ENCODE data around the gene OR1A1. TPM values are rescaled to one million over a fixed set of nuclear protein-coding genes. Genes with fewer than 3 reads are reported as not detected.
"Not testable (repeated sequence)": the region's sequence is repeated elsewhere in the genome, so short reads cannot be mapped to it uniquely, and the experiment has no call there.

OR1A1 gene
- total RNA-seq, 4 donors from 2014 or later, result not detected

DNA sequence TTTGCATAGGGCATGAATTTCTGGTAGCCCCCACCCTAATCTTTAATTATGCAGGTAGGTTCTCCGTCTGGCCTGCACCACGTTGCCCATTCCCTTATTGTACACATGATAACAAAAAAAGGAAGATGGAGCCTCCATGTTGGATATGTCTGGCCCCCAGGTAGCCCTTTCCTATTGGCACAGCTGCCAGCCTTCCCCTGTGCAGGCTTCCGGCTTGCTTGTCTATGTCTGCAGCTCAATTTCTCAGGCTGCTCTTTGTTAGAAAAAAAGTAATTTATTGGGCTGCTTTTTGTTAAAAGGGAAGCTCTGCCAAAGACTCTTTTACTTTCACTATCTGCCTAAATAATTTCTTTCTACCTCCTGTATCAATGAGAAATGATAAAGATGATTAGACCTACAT lies 5.5 kb downstream of the OR1A1 start:
- intact Hi-C loops (cut with DNase I), result no loop called here
- H3K9me3 ChIP-seq, result no peaks in the 10 kb centered on the region
- TF ChIP-seq POLR2A (IDR thresholded peaks at IDR 0.05), result no peak
- no peak for TF ChIP-seq CTCF (IDR thresholded peaks at IDR 0.05)
- 85 to 98% methylated on average over 3 of the region's 3 CpGs for WGBS, 2 donors
- no peak for DNase-seq
- no peak overlapping the region for H3K27ac ChIP-seq
- no peaks in the 10 kb centered on the region for H3K4me1 ChIP-seq
- no peaks in the 10 kb centered on the region for H3K27me3 ChIP-seq
- no peaks in the 10 kb centered on the region for H3K36me3 ChIP-seq
- H3K4me3 ChIP-seq (replicated peaks in 1 of 3), result no peak overlapping the region

- intact Hi-C loops (cut with DNase I), result no loop called here
- TF ChIP-seq CTCF (IDR thresholded peaks at IDR 0.05) (no peak), POLR2A (IDR thresholded peaks at IDR 0.05) (no peak)
- no peak for DNase-seq
- 69 to 70% methylated on average over 6 of the region's 6 CpGs for WGBS, 2 donors
- no peaks in the 10 kb centered on the region for H3K9me3 ChIP-seq
- no peaks in the 10 kb centered on the region for H3K36me3 ChIP-seq
- no peak overlapping the region for H3K4me3 ChIP-seq (replicated peaks in 1 of 3)
- no peaks in the 10 kb centered on the region for H3K27me3 ChIP-seq
- no peaks in the 10 kb centered on the region for H3K4me1 ChIP-seq
- no peak overlapping the region for H3K27ac ChIP-seq
Observed at GRCh38 chr17:3213587-3213986, 6.1 kb downstream of the OR1A1 start.

DNA sequence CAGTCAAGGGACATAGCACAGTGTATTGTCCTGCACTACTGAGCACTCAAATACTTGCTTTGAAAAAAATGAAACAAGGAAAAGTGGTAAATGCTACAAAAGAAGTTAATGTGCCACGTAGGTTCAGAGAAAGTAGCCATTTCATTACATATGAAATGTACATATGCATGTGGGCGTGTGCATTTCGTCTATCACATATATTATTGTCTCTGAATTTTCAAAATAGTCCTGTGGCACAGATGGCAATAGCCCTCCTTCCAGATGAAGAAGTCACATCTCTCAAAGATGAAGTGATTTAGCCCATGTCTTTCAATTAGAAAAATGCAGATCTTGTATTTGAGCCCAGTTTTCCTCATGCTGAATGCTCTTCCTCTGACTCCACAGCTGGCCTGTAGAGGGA lies 12.5 kb downstream of the OR1A1 start:
- H3K27me3 ChIP-seq; H3K27ac ChIP-seq; H3K4me3 ChIP-seq (replicated peaks in 1 of 3); H3K36me3 ChIP-seq; H3K9me3 ChIP-seq; DNase-seq; intact Hi-C loops (cut with DNase I); H3K4me1 ChIP-seq: not testable (repeated sequence)
- 71 to 77% methylated on average over 3 of the region's 3 CpGs for WGBS, 2 donors

DNA sequence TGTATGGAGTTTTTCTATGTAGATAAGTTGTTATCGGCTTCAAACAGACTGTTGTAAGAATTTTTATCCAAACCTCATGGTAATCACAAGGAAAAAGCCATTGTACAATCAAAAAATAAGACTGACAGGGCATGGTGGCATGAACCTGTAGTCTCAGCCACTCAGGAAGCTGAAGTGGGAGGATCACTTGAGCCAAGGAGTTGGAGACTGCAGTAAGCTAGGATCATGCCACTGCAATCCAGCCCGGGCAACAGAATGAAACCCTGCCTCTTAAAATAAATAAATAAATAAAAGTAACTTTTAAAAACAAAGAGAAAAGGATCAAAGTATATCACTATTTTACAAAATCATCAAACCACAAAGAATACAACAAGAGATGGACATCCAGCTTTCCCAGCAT lies 14.4 kb downstream of the OR1A1 start:
- TF ChIP-seq CTCF (IDR thresholded peaks at IDR 0.05), result no peak
- no peak for TF ChIP-seq POLR2A (IDR thresholded peaks at IDR 0.05)
- Histone ChIP-seq H3K9me3 (no peaks in the 10 kb centered on the region), H3K27ac (no peak overlapping the region), H3K27me3 (no peaks in the 10 kb centered on the region), H3K4me1 (no peaks in the 10 kb centered on the region), H3K4me3 (replicated peaks in 1 of 3) (no peak overlapping the region), H3K36me3 (no peaks in the 10 kb centered on the region)
- no peak for DNase-seq
- WGBS, 2 donors, result 80 to 90% methylated on average over 2 of the region's 2 CpGs
- intact Hi-C loops (cut with DNase I), result no loop called here

DNA sequence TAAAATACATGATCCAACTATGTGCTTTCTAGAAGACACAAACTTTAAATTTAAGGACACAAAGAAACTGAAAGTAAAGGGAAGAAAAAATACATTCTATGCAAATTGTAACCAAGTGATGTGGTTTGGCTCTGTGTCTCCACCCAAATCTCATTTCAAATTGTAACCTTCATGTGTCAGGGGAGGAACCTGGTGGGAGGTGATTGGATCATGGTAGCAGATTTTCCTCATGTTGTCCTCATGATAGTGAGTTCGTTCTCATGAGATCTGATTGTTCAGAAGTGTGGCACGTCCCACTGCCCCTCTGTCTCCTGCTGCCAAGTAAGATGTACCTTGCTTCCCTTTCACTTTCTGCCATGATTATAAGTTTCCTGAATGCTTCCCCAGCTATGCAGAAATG lies 15.0 kb downstream of the OR1A1 start:
- 69 to 74% methylated on average over 2 of the region's 2 CpGs for WGBS, 2 donors
- Histone ChIP-seq H3K36me3 (no peaks in the 10 kb centered on the region), H3K4me1 (no peaks in the 10 kb centered on the region), H3K27ac (no peak overlapping the region), H3K4me3 (replicated peaks in 1 of 3) (no peak overlapping the region), H3K9me3 (no peaks in the 10 kb centered on the region), H3K27me3 (no peaks in the 10 kb centered on the region)
- TF ChIP-seq CTCF (IDR thresholded peaks at IDR 0.05) (no peak), POLR2A (IDR thresholded peaks at IDR 0.05) (no peak)
- intact Hi-C loops (cut with DNase I), result no loop called here
- no peak for DNase-seq

- H3K36me3 ChIP-seq; intact Hi-C loops (cut with DNase I); H3K27me3 ChIP-seq; H3K4me3 ChIP-seq (replicated peaks in 1 of 3); H3K4me1 ChIP-seq; H3K9me3 ChIP-seq; DNase-seq; H3K27ac ChIP-seq: not testable (repeated sequence)
Observed at GRCh38 chr17:3224721-3225352, 17.4 kb downstream of the OR1A1 start.

DNA sequence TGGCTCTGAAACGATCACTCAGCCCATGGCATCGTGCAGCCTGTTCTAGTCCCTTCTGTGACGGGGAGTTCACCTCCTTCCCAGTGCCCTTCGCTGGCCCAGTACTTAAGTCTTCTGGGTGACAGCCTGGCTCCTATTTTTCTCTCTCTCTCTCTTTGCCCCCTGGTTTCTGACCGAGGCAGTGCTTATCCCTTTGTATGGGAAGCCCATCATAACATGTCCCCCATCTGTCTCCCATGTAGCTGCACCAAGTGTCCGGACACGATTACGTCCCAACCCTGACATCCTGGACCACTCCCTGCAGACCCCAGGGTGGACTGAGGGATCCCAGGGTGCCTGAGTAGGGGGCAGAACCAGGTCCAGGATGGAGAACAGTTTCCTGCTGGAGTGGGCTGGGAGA lies 24.8 kb downstream of the OR1A1 start:
- DNase-seq; intact Hi-C loops (cut with DNase I); H3K4me1 ChIP-seq; H3K9me3 ChIP-seq; H3K4me3 ChIP-seq (replicated peaks in 1 of 3); H3K27me3 ChIP-seq; H3K27ac ChIP-seq; H3K36me3 ChIP-seq: not testable (repeated sequence)
- WGBS, 2 donors, result 82 to 83% methylated on average over 8 of the region's 8 CpGs

DNA sequence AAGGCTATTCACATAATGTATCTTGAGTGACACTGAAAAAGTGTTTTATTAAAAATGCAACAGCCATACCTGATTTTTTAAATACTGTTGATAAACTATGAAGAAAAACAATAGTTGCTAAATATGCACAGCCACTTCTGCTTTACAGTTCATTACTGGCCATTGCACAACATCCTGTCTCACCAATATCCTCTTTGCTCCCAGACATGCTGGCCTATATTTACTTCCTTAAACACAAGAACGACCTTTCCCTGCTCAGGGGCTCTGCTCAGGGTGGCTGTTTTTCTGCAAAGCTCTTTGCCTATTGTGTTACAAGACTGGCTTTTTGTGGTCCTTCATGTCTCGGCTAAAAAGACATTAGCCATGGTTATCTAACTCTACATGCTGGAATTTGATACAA lies 31.2 kb downstream of the OR1A1 start:
- H3K4me1 ChIP-seq; H3K27me3 ChIP-seq; H3K36me3 ChIP-seq; H3K9me3 ChIP-seq; H3K27ac ChIP-seq; H3K4me3 ChIP-seq (replicated peaks in 1 of 3); DNase-seq; intact Hi-C loops (cut with DNase I): not testable (repeated sequence)
- 42 to 48% methylated on average over 2 of the region's 2 CpGs for WGBS, 2 donors

- H3K4me3 ChIP-seq (replicated peaks in 1 of 3); DNase-seq; H3K36me3 ChIP-seq; intact Hi-C loops (cut with DNase I); H3K27me3 ChIP-seq; H3K27ac ChIP-seq; H3K4me1 ChIP-seq; H3K9me3 ChIP-seq: not testable (repeated sequence)
- WGBS, 2 donors, result 86 to 100% methylated on average over 1 of the region's 1 CpG
Observed at GRCh38 chr17:3241044-3241443, 33.6 kb downstream of the OR1A1 start.
